Mesodermal cell (in vitro differentiated cells): ENCODE measurements around the gene DGKQ.

Experiments used
- H3K27ac ChIP-seq: 2 replicates; pipeline ENCODE4 v1.7.0; 2013; ENCODE audit warnings: mild to moderate bottlenecking, low read depth, low read length, moderate library complexity; ENCODE audit not compliant: severe bottlenecking
- H3K36me3 ChIP-seq: 2 replicates; pipeline ENCODE4 v1.7.1; 2013; ENCODE audit warnings: mild to moderate bottlenecking, low read length, moderate library complexity; ENCODE audit not compliant: control insufficient read depth, insufficient read depth
- H3K4me1 ChIP-seq: one replicate; pipeline ENCODE4 v1.7.1; 2013; ENCODE audit warnings: mild to moderate bottlenecking, low read length; ENCODE audit not compliant: insufficient read depth, control insufficient read depth, poor library complexity, severe bottlenecking
- H3K4me3 ChIP-seq: 2 replicates; pipeline ENCODE4 v1.7.0; 2013; ENCODE audit warnings: low read length, control low read depth, mild to moderate bottlenecking; ENCODE audit not compliant: insufficient read depth, poor library complexity, severe bottlenecking; ENCODE audit errors: extremely low read depth
- H3K9me3 ChIP-seq: 2 replicates; pipeline ENCODE4 v1.7.1; 2013; ENCODE audit warnings: mild to moderate bottlenecking, low read length, moderate library complexity; ENCODE audit not compliant: control insufficient read depth
- WGBS, 2 experiments: methylation state at CpG; one replicate each; pipeline ENCODE4 v1.1.5; 2013; ENCODE audit warnings: missing lambda C conversion rate in 2 of 2; ENCODE audit not compliant: insufficient coverage in 2 of 2; 5-methylcytosine and 5-hydroxymethylcytosine counted together

DGKQ gene

GRCh38 chr4:957581-958313, 15.6 kb downstream of the DGKQ start:
- no peaks in the 10 kb centered on the region for H3K4me1 ChIP-seq
- 96 to 97% methylated on average over 44 to 45 of the region's 45 CpGs for WGBS, 2 experiments

GRCh38 chr4:957231-957580, 16.2 kb downstream of the DGKQ start:
- no peak overlapping the region for H3K4me3 ChIP-seq
- WGBS, 2 experiments, result 81 to 94% methylated on average over 8 of the region's 8 CpGs
- H3K9me3 ChIP-seq, result no peaks in the 10 kb centered on the region
- H3K4me1 ChIP-seq, result no peaks in the 10 kb centered on the region
- no peak overlapping the region for H3K27ac ChIP-seq
- H3K36me3 ChIP-seq, result peaks cover 4% of the 10 kb centered on the region

More at GRCh38 chr4:957581-958313, 15.6 kb downstream of the DGKQ start:
- no peak overlapping the region for H3K4me3 ChIP-seq
- H3K36me3 ChIP-seq, result peaks cover 4% of the 10 kb centered on the region
- no peak overlapping the region for H3K27ac ChIP-seq
- no peaks in the 10 kb centered on the region for H3K9me3 ChIP-seq

- Histone ChIP-seq H3K36me3 (peaks cover 4% of the 10 kb centered on the region), H3K4me3 (no peak overlapping the region), H3K9me3 (no peaks in the 10 kb centered on the region), H3K27ac (no peak overlapping the region), H3K4me1 (no peaks in the 10 kb centered on the region)
- 89 to 91% methylated on average over 9 to 11 of the region's 14 CpGs for WGBS, 2 experiments
Measured at GRCh38 chr4:956531-957230, 16.7 kb downstream of the DGKQ start.

- no peaks in the 10 kb centered on the region for H3K4me1 ChIP-seq
- peaks cover 4% of the 10 kb centered on the region for H3K36me3 ChIP-seq
- H3K27ac ChIP-seq, result no peak overlapping the region
- WGBS, 2 experiments, result 82 to 88% methylated on average over 5 to 11 of the region's 12 CpGs
- H3K9me3 ChIP-seq, result no peaks in the 10 kb centered on the region
- H3K4me3 ChIP-seq, result no peak overlapping the region
Measured at GRCh38 chr4:955931-956381, 17.4 kb downstream of the DGKQ start.

GRCh38 chr4:955161-955921, 18.0 kb downstream of the DGKQ start:
- 90 to 95% methylated on average over 23 to 32 of the region's 33 CpGs for WGBS, 2 experiments
- Histone ChIP-seq H3K36me3 (peaks cover 4% of the 10 kb centered on the region), H3K4me1 (no peaks in the 10 kb centered on the region), H3K9me3 (no peaks in the 10 kb centered on the region), H3K27ac (no peak overlapping the region), H3K4me3 (no peak overlapping the region)

- WGBS, 2 experiments, result 88 to 89% methylated on average over 13 to 16 of the region's 17 CpGs
Measured at GRCh38 chr4:954211-955020, 19.0 kb downstream of the DGKQ start.

GRCh38 chr4:953574-953915, 19.8 kb downstream of the DGKQ start:
- Histone ChIP-seq H3K4me3 (no peak overlapping the region), H3K36me3 (peaks cover 2% of the 10 kb centered on the region), H3K27ac (no peak overlapping the region), H3K9me3 (no peaks in the 10 kb centered on the region), H3K4me1 (no peaks in the 10 kb centered on the region)
- 98% methylated on average over 11 to 13 of the region's 13 CpGs for WGBS, 2 experiments

More at GRCh38 chr4:954211-955020, 19.0 kb downstream of the DGKQ start:
- peaks cover 4% of the 10 kb centered on the region for H3K36me3 ChIP-seq
- no peak overlapping the region for H3K4me3 ChIP-seq
- no peak overlapping the region for H3K27ac ChIP-seq
- no peaks in the 10 kb centered on the region for H3K9me3 ChIP-seq
- no peaks in the 10 kb centered on the region for H3K4me1 ChIP-seq

- no peaks in the 10 kb centered on the region for H3K36me3 ChIP-seq
- H3K4me3 ChIP-seq, result no peak overlapping the region
- WGBS, 2 experiments, result 95 to 96% methylated on average over 24 to 25 of the region's 28 CpGs
- H3K4me1 ChIP-seq, result no peaks in the 10 kb centered on the region
- H3K9me3 ChIP-seq, result no peaks in the 10 kb centered on the region
- H3K27ac ChIP-seq, result no peak overlapping the region
Measured at GRCh38 chr4:952881-953573, 20.3 kb downstream of the DGKQ start.

- no peaks in the 10 kb centered on the region for H3K4me1 ChIP-seq
- WGBS, 2 experiments, result 91 to 94% methylated on average over 17 to 22 of the region's 23 CpGs
- no peak overlapping the region for H3K27ac ChIP-seq
- no peak overlapping the region for H3K4me3 ChIP-seq
- H3K36me3 ChIP-seq, result no peaks in the 10 kb centered on the region
- H3K9me3 ChIP-seq, result no peaks in the 10 kb centered on the region
Measured at GRCh38 chr4:951594-952468, 21.5 kb downstream of the DGKQ start.
